ENCODE results near the gene NUDT2. TPM values are rescaled to one million over a fixed set of nuclear protein-coding genes. Genes with fewer than 3 reads are reported as not detected.

The NUDT2 gene
- total and polyA plus RNA-seq, 10 of the 15 experiments (the other 5 are each of a cell fraction or from before 2014, with no cell fraction given), result 24.5 to 55.1 (median 33.6) TPM

GRCh38 chr9:34370970-34371880 is 41.9 kb downstream of the NUDT2 start:
- CTCF ChIA-PET, result interaction anchor here (0.6 to 2.5 kb wide), 2 partner anchors 8 to 21 kb away, joined by 3 to 7 read pairs; no protein-coding TSS in a partner anchor
- peaks cover 2% of the 10 kb centered on the region; the same call in 1 of the 3 replicates for H3K9me3 ChIP-seq (replicated peaks; ENCODE audit: control insufficient read depth, insufficient read depth, low read length)
- H2AFZ ChIP-seq (ENCODE audit: control insufficient read depth, low read depth, low read length), result no peak overlapping the region
- H4K20me1 ChIP-seq (ENCODE audit: control insufficient read depth, insufficient read depth), result no peaks in the 10 kb centered on the region
- H3K4me2 ChIP-seq (ENCODE audit: control insufficient read depth, insufficient read depth), result no peak overlapping the region
- SMC1A ChIA-PET (ENCODE audit: uncharacterized antibody, unreplicated experiment), result no interaction called here
- FAIRE-seq (no peak), DNase-seq (ENCODE audit: low read depth, low spot score) (no peak), ATAC-seq (peak; percentile 27; the same call in 2 of the 3 replicates)
- intact Hi-C loops (cut with micrococcal nuclease; ENCODE audit: unreplicated experiment), result no loop called here
- BruUV-seq (replicated peaks), result no TSS peak
- H3K79me2 ChIP-seq (ENCODE audit: control insufficient read depth, insufficient read depth, low read length), result no peaks in the 10 kb centered on the region
- no peaks in the 10 kb centered on the region for H3K27me3 ChIP-seq (replicated peaks in 1 of 2; ENCODE audit: control insufficient read depth in 2 of 2, insufficient read depth in 2 of 2, low read length in 1 of 2)
- H3K9ac ChIP-seq (ENCODE audit: control insufficient read depth, insufficient read depth, low read length), result no peak overlapping the region
- RAD21 ChIA-PET (ENCODE audit: unreplicated experiment), result no interaction called here
- in situ Hi-C loops (cut with MboI), result no loop called here
- H3K4me1 ChIP-seq (ENCODE audit: control insufficient read depth, insufficient read depth, low read length), result 0 out of 2 replicates have a peak, but pooled peaks cover 3% of the 10 kb centered on the region
- POLR2A ChIA-PET, result interaction anchor here (0.6 kb wide), 1 partner anchor 84 kb away, joined by 5 read pairs; no protein-coding TSS in a partner anchor
- 63% methylated on average over 82 of the region's 105 CpGs for WGBS (ENCODE audit: insufficient coverage, insufficient replicate concordance, low lambda C conversion rate, missing lambda C conversion rate)
- H3K36me3 ChIP-seq (ENCODE audit: control insufficient read depth in 2 of 2, insufficient read depth in 2 of 2, low read length in 1 of 2), result no peaks in the 10 kb centered on the region
- H3K27ac ChIP-seq (ENCODE audit: control insufficient read depth, insufficient read depth), result no peak overlapping the region
- no peak overlapping the region for H3K4me3 ChIP-seq
- TF ChIP-seq, protein P1, sequence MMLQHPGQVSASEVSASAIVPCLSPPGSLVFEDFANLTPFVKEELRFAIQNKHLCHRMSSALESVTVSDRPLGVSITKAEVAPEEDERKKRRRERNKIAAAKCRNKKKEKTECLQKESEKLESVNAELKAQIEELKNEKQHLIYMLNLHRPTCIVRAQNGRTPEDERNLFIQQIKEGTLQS (IDR thresholded peaks at IDR 0.05; ENCODE audit: borderline replicate concordance, extremely low read depth, low read depth, low read length), result no peak
- TF ChIP-seq FOXK2 (IDR thresholded peaks at IDR 0.05) (no peak), ATF7 (IDR thresholded peaks at IDR 0.05; ENCODE audit: low read depth) (no peak), ZBED1 (IDR thresholded peaks at IDR 0.05; ENCODE audit: borderline replicate concordance) (no peak), MYB (IDR thresholded peaks at IDR 0.05; ENCODE audit: borderline replicate concordance, low read depth, low read length) (no peak), TCF7 (IDR thresholded peaks at IDR 0.05; ENCODE audit: borderline replicate concordance) (no peak), MXI1 (IDR thresholded peaks at IDR 0.05; ENCODE audit: low read depth, low read length) (no peak), REST (IDR thresholded peaks at IDR 0.05; ENCODE audit: low read depth, low read length) (no peak), MLLT1 (IDR thresholded peaks at IDR 0.05) (no peak), RELA (IDR thresholded peaks at IDR 0.05; ENCODE audit: borderline replicate concordance, partially characterized antibody) (no peak), ZSCAN29 (IDR thresholded peaks at IDR 0.05) (no peak)
- TF ChIP-seq, protein P2, sequence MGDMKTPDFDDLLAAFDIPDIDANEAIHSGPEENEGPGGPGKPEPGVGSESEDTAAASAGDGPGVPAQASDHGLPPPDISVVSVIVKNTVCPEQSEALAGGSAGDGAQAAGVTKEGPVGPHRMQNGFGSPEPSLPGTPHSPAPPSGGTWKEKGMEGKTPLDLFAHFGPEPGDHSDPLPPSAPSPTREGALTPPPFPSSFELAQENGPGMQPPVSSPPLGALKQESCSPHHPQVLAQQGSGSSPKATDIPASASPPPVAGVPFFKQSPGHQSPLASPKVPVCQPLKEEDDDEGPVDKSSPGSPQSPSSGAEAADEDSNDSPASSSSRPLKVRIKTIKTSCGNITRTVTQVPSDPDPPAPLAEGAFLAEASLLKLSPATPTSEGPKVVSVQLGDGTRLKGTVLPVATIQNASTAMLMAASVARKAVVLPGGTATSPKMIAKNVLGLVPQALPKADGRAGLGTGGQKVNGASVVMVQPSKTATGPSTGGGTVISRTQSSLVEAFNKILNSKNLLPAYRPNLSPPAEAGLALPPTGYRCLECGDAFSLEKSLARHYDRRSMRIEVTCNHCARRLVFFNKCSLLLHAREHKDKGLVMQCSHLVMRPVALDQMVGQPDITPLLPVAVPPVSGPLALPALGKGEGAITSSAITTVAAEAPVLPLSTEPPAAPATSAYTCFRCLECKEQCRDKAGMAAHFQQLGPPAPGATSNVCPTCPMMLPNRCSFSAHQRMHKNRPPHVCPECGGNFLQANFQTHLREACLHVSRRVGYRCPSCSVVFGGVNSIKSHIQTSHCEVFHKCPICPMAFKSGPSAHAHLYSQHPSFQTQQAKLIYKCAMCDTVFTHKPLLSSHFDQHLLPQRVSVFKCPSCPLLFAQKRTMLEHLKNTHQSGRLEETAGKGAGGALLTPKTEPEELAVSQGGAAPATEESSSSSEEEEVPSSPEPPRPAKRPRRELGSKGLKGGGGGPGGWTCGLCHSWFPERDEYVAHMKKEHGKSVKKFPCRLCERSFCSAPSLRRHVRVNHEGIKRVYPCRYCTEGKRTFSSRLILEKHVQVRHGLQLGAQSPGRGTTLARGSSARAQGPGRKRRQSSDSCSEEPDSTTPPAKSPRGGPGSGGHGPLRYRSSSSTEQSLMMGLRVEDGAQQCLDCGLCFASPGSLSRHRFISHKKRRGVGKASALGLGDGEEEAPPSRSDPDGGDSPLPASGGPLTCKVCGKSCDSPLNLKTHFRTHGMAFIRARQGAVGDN (IDR thresholded peaks at IDR 0.05), result no peak
